IMR-90 (cell line): ENCODE results near the gene RPH3AL. TPM values are rescaled to one million over a fixed set of nuclear protein-coding genes. Genes with fewer than 3 reads are reported as not detected.

Source experiments
- ATAC-seq: fragments of 200-7000 bp; cut with Tn5 transposase; 2 replicates; pipeline ENCODE4 v1.9.1; 2020; ENCODE audit warnings: low read depth, mild to moderate bottlenecking, moderate library complexity
- BruUV-seq: library from RNA; stranded (reverse); fragments of 400-500 nt; replicated peaks from 2 replicates; lab custom pipeline; 2021; lab: Mats Ljungman, UMichigan
- CTCF ChIA-PET: fragments of 300-600 bp; formaldehyde crosslinking; extraction: SDS; loops from one replicate; lab custom pipeline; 2021; ENCODE audit warnings: antibody characterized with exemption; lab: Yijun Ruan, JAX
- POLR2A ChIA-PET: fragments of 300-600 bp; sonication (Branson Sonifier 250); formaldehyde crosslinking; loops from one replicate; lab custom pipeline; 2022; ENCODE audit warnings: antibody characterized with exemption; ENCODE audit not compliant: unreplicated experiment; lab: Charles Lee
- DNase-seq: peaks from one replicate; pipeline ENCODE4 v3.0.0; 2013
- H2AFZ ChIP-seq: replicated peaks from 2 replicates; pipeline ENCODE3; 2013; ENCODE audit warnings: low read length, mild to moderate bottlenecking; ENCODE audit not compliant: poor library complexity
- H2AK5ac ChIP-seq: 2 replicates; pipeline ENCODE4 v1.6.1; 2013; ENCODE audit warnings: low read depth, low read length, inconsistent platforms
- H2AK9ac ChIP-seq: replicated peaks from 2 replicates; pipeline ENCODE3; 2013; ENCODE audit warnings: mild to moderate bottlenecking, low read depth, low read length, moderate library complexity; ENCODE audit not compliant: poor library complexity
- H2BK120ac ChIP-seq: 2 replicates; pipeline ENCODE4 v1.6.1; 2013; ENCODE audit warnings: low read depth, low read length, inconsistent platforms
- H2BK15ac ChIP-seq: 3 replicates; pipeline ENCODE4 v1.6.1; 2013; ENCODE audit warnings: low read depth, low read length, inconsistent platforms
- H2BK20ac ChIP-seq: 2 replicates; pipeline ENCODE4 v1.6.1; 2013; ENCODE audit warnings: low read depth, mild to moderate bottlenecking, inconsistent platforms, low read length, moderate library complexity
- H2BK5ac ChIP-seq: 2 replicates; pipeline ENCODE4 v1.6.1; 2013; ENCODE audit warnings: mild to moderate bottlenecking, low read depth, low read length, inconsistent platforms; ENCODE audit not compliant: poor library complexity, severe bottlenecking
- H3K14ac ChIP-seq: replicated peaks from 2 replicates; pipeline ENCODE4 v1.6.1; 2013; ENCODE audit warnings: low read depth, low read length, inconsistent platforms
- H3K18ac ChIP-seq: 2 replicates; pipeline ENCODE4 v1.6.1; 2013; ENCODE audit warnings: low read depth, low read length, control low read depth
- H3K23ac ChIP-seq: 2 replicates; pipeline ENCODE4 v1.6.1; 2013; ENCODE audit warnings: low read depth, low read length, inconsistent platforms
- H3K27ac ChIP-seq: 2 replicates; pipeline ENCODE4 v1.5.1; 2013; ENCODE audit warnings: mild to moderate bottlenecking, control low read depth, low read length; ENCODE audit not compliant: insufficient read depth
- H3K27me3 ChIP-seq: 2 replicates; pipeline ENCODE4 v1.6.1; 2013; ENCODE audit warnings: low read length; ENCODE audit not compliant: control insufficient read depth, insufficient read depth
- H3K36me3 ChIP-seq: 2 replicates; pipeline ENCODE4 v1.6.1; 2013; ENCODE audit warnings: low read length, mixed read lengths; ENCODE audit not compliant: control insufficient read depth, insufficient read depth
- H3K4ac ChIP-seq: 2 replicates; pipeline ENCODE4 v1.6.1; 2013; ENCODE audit warnings: low read depth, low read length, inconsistent platforms
- H3K4me1 ChIP-seq: 2 replicates; pipeline ENCODE4 v1.6.1; 2013; ENCODE audit warnings: low read length, mixed read lengths; ENCODE audit not compliant: control insufficient read depth, insufficient read depth
- H3K4me2 ChIP-seq: 2 replicates; pipeline ENCODE4 v1.6.1; 2013; ENCODE audit warnings: low read depth, mild to moderate bottlenecking, control low read depth, low read length, moderate library complexity
- H3K4me3 ChIP-seq: 2 replicates; pipeline ENCODE4 v1.5.1; 2013; ENCODE audit warnings: low read depth, mild to moderate bottlenecking, control low read depth, low read length, moderate library complexity; ENCODE audit not compliant: insufficient read depth
- H3K56ac ChIP-seq: 2 replicates; pipeline ENCODE4 v1.6.1; 2013; ENCODE audit warnings: low read length, inconsistent platforms; ENCODE audit not compliant: insufficient read depth; ENCODE audit errors: extremely low read depth
- H3K79me1 ChIP-seq, 2 experiments: 2 replicates each; pipeline ENCODE4 v1.6.1; 2013; ENCODE audit warnings: low read length in 2 of 2, inconsistent platforms in 1 of 2, low read depth in 1 of 2
- H3K9ac ChIP-seq: 2 replicates; pipeline ENCODE4 v1.6.1; 2013; ENCODE audit warnings: low read depth, low read length, control low read depth
- H3K9me1 ChIP-seq: 2 replicates; pipeline ENCODE4 v1.6.1; 2013; ENCODE audit warnings: low read length, inconsistent platforms; ENCODE audit not compliant: insufficient read depth
- H3K9me3 ChIP-seq: 2 replicates; pipeline ENCODE4 v1.6.1; 2013; ENCODE audit warnings: low read length; ENCODE audit not compliant: control insufficient read depth, insufficient read depth
- H4K20me1 ChIP-seq: 2 replicates; pipeline ENCODE4 v1.6.1; 2013; ENCODE audit warnings: low read length, inconsistent platforms; ENCODE audit not compliant: insufficient read depth
- H4K5ac ChIP-seq: 2 replicates; pipeline ENCODE4 v1.6.1; 2013; ENCODE audit warnings: mild to moderate bottlenecking, low read depth, low read length, control low read depth
- H4K8ac ChIP-seq, 2 experiments: 2 replicates each; pipeline ENCODE4 v1.6.1; 2013; ENCODE audit warnings: low read depth in 2 of 2, low read length in 2 of 2, control low read depth in 1 of 2, inconsistent platforms in 1 of 2
- H4K91ac ChIP-seq: 2 replicates; pipeline ENCODE4 v1.6.1; 2013; ENCODE audit warnings: low read depth, low read length, inconsistent platforms; ENCODE audit not compliant: insufficient read depth
- CEBPB ChIP-seq: IDR thresholded peaks from 2 replicates; pipeline ENCODE4 v1.6.1; 2012; ENCODE audit warnings: low read depth, low read length, improper control_type of control experiment
- CHD1 ChIP-seq: IDR thresholded peaks from 2 replicates; pipeline ENCODE4 v1.6.1; 2012; ENCODE audit warnings: low read depth, low read length, improper control_type of control experiment
- ELK1 ChIP-seq: fragments of 150-350 bp; IDR thresholded peaks from 2 replicates; pipeline ENCODE4 v1.6.1; 2016; ENCODE audit warnings: low read depth, mild to moderate bottlenecking, low read length, moderate library complexity, borderline replicate concordance
- MAFK ChIP-seq: IDR thresholded peaks from 2 replicates; pipeline ENCODE4 v1.6.1; 2012; ENCODE audit warnings: low read depth, low read length, improper control_type of control experiment
- MAZ ChIP-seq: IDR thresholded peaks from 2 replicates; pipeline ENCODE4 v1.6.1; 2012; ENCODE audit warnings: low read depth, mild to moderate bottlenecking, low read length, improper control_type of control experiment, moderate library complexity, borderline replicate concordance
- NFE2L2 ChIP-seq: fragments of 150-350 bp; IDR thresholded peaks from 2 replicates; pipeline ENCODE4 v1.6.1; 2016; ENCODE audit warnings: low read depth, mild to moderate bottlenecking, low read length
- POLR2A ChIP-seq: IDR thresholded peaks from 2 replicates; pipeline ENCODE4 v1.6.1; 2012; ENCODE audit warnings: mild to moderate bottlenecking, low read depth, low read length
- RAD21 ChIP-seq: IDR thresholded peaks from 2 replicates; pipeline ENCODE4 v1.6.1; 2012; ENCODE audit warnings: low read length, improper control_type of control experiment
- RFX5 ChIP-seq: IDR thresholded peaks from 2 replicates; pipeline ENCODE4 v1.8.0; 2012; ENCODE audit warnings: low read depth, mild to moderate bottlenecking, low read length, moderate library complexity
- SMC3 ChIP-seq: fragments of 150-350 bp; IDR thresholded peaks from 2 replicates; pipeline ENCODE4 v1.6.1; 2016; ENCODE audit warnings: low read depth, mild to moderate bottlenecking, antibody characterized with exemption, low read length, moderate library complexity
- USF2 ChIP-seq: fragments of 150-350 bp; IDR thresholded peaks from 2 replicates; pipeline ENCODE4 v1.6.1; 2017; ENCODE audit warnings: mild to moderate bottlenecking, antibody characterized with exemption, low read length, low read depth
- WGBS, 2 experiments: methylation state at CpG; one replicate each; pipeline versions ENCODE4 v1.1.5 to v1.1.7; 2013; ENCODE audit warnings: missing lambda C conversion rate in 2 of 2; ENCODE audit not compliant: insufficient read length in 1 of 2; ENCODE audit errors: extremely low coverage in 2 of 2; 5-methylcytosine and 5-hydroxymethylcytosine counted together
- dilution Hi-C: fragments of 300-500 bp; cut with HindIII; formaldehyde crosslinking; loops from one replicate; pipeline ENCODE4 v1.14.3; 2018; ENCODE audit warnings: low sequenced_read_pairs; ENCODE audit not compliant: unreplicated experiment
- in situ Hi-C: fragments of 300-500 bp; cut with MboI; formaldehyde crosslinking; loops from 3 replicates; pipeline ENCODE4 v1.14.3; 2019; ENCODE audit warnings: low sequenced_read_pairs, inconsistent platforms, mixed read lengths
- intact Hi-C: fragments of 100-400 bp; cut with micrococcal nuclease; formaldehyde crosslinking; loops from 2 replicates; pipeline ENCODE4 v1.10.0; 2022
- polyA plus RNA-seq, 3 experiments: library from polyadenylated mRNA; depleted of rRNA; stranded (reverse); fragments of >200 nt; gene quantifications; 2 replicates each; pipeline ENCODE4 v1.2.3, GENCODE V29; 2012; ENCODE audit warnings: low replicate concordance in 1 of 3
- total RNA-seq: library from RNA; depleted of rRNA; stranded (reverse); fragments of >200 nt; gene quantifications from 2 replicates; pipeline ENCODE4 v1.2.3, GENCODE V29; 2012

RPH3AL gene
- total and polyA plus RNA-seq, 2 of the 4 experiments (the other 2 are of a cell fraction): 1.8 to 2.5 TPM

- H3K56ac ChIP-seq: no peak overlapping the region
- no peak overlapping the region for H3K4me2 ChIP-seq
- TF ChIP-seq RFX5: no peak
- TF ChIP-seq SMC3: no peak
- no peak for TF ChIP-seq CHD1
- no peak for TF ChIP-seq RAD21
- TF ChIP-seq USF2: no peak
- no peak for TF ChIP-seq CEBPB
- no peak for TF ChIP-seq MAZ
- no peak for TF ChIP-seq MAFK
- TF ChIP-seq NFE2L2: no peak
- no peak for TF ChIP-seq ELK1
- TF ChIP-seq POLR2A: no peak
- no peaks in the 10 kb centered on the region for H3K79me1 ChIP-seq
- H2AFZ ChIP-seq: no peak overlapping the region
- no TSS peak for BruUV-seq
- in situ Hi-C loops: no loop called here
- dilution Hi-C loops: no loop called here
- no peak overlapping the region for H3K18ac ChIP-seq
- H4K5ac ChIP-seq: no peak overlapping the region
- no peaks in the 10 kb centered on the region for H4K20me1 ChIP-seq
- no peak overlapping the region for H3K9ac ChIP-seq
- ChIA-PET POLR2A (no interaction called here), CTCF (no interaction called here)
- 56% methylated on average over 5 of the region's 14 CpGs; no CpG with 5 or more reads in 1 of the 2 experiments for WGBS, 2 experiments
- H2BK120ac ChIP-seq: no peak overlapping the region
- no peak for DNase-seq
- no peak overlapping the region for H3K23ac ChIP-seq
- no peak overlapping the region for H2BK20ac ChIP-seq
- H2AK9ac ChIP-seq: no peak overlapping the region
- H3K27ac ChIP-seq: no peak overlapping the region
- H3K9me1 ChIP-seq: 0 out of 2 replicates have a peak, but pooled peaks cover 6% of the 10 kb centered on the region
- no peak overlapping the region for H2AK5ac ChIP-seq
- H2BK5ac ChIP-seq: no peak overlapping the region
- peaks cover 2% of the 10 kb centered on the region; the same call in 1 of the 2 replicates for H3K9me3 ChIP-seq
- no peak overlapping the region for H3K14ac ChIP-seq
- no peaks in the 10 kb centered on the region; the same call in 1 of the 2 replicates for H3K27me3 ChIP-seq
- H3K4ac ChIP-seq: no peak overlapping the region
- H3K4me3 ChIP-seq: no peak overlapping the region
- no peak for ATAC-seq
- H3K4me1 ChIP-seq: no peaks in the 10 kb centered on the region
- H4K8ac ChIP-seq: no peak overlapping the region
- H3K36me3 ChIP-seq: no peaks in the 10 kb centered on the region
- H2BK15ac ChIP-seq: no peak overlapping the region
- intact Hi-C loops: no loop called here
- H4K91ac ChIP-seq: no peak overlapping the region
Observed at GRCh38 chr17:246226-246625, 106.4 kb downstream of the RPH3AL start.
